GM18517 (cell line): Measurements from ENCODE around the gene FAS.

Source experiments
- ATAC-seq: cut with Tn5 transposase; IDR thresholded peaks from one replicate; pipeline ENCODE4 v1.9.1; 2021; ENCODE audit warnings: mild to moderate bottlenecking, moderate library complexity; ENCODE audit not compliant: unreplicated experiment

Gene FAS

GRCh38 chr10:88968391-88968790 is 22.2 kb upstream of the FAS start:
- no peak for ATAC-seq

DNA sequence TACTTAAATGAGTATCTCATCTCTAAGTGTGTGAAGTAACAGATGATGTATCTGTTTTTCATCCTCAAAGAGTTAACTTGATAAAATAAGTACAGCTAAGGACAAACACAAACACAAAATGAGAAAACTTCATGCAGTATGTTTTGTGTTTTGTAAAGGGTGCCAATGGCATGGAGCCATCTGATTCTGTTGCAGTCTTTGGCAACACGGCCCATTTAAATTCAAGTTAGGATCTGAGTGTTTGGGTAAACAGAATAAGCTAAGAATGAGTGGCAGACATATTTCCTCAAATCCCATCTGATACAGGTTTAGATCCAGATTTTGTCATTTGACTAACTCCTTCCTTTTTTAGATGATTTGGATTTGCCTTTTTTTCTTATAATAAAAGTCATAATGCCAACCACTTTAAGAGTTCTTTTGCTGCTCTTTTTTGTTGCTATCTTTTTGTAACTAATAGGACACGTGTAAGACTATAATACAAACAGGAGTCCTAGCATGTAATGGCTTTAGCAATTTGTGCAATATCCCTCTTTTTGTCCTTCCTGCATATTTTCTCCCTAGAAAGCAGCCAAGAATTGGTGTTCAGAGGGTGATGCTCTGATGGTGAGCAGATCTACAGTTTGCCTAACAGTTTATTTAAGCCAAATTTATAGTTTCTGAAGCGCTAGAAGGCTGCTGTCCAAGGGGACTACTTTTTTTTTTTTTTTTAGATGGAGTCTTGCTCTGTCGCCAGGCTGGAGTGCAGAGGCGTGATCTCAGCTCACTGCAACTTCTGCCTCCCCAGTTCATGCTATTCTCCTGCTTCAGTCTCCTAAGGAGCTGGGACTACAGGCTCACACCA is 19.2 kb upstream of the FAS start:
- ATAC-seq, result no peak

DNA sequence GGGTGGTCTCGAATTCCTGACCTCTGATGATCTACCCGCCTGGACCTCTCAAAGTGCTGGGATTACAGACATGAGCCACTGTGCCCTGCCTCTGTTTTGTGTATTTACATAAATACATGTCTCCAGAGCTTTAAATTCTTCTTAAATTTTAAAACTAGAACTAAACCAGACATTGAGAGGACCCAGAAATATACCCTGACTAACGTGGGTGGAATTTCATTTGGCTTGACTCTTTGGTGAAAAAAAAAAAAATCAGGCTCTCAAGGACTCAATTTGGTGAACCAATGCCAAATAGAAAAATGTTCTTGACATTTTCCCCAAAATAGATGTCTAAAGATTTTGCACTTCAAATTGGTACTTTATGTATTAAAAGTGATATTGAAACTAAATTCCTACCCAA is 16.6 kb upstream of the FAS start:
- ATAC-seq, result no peak

DNA sequence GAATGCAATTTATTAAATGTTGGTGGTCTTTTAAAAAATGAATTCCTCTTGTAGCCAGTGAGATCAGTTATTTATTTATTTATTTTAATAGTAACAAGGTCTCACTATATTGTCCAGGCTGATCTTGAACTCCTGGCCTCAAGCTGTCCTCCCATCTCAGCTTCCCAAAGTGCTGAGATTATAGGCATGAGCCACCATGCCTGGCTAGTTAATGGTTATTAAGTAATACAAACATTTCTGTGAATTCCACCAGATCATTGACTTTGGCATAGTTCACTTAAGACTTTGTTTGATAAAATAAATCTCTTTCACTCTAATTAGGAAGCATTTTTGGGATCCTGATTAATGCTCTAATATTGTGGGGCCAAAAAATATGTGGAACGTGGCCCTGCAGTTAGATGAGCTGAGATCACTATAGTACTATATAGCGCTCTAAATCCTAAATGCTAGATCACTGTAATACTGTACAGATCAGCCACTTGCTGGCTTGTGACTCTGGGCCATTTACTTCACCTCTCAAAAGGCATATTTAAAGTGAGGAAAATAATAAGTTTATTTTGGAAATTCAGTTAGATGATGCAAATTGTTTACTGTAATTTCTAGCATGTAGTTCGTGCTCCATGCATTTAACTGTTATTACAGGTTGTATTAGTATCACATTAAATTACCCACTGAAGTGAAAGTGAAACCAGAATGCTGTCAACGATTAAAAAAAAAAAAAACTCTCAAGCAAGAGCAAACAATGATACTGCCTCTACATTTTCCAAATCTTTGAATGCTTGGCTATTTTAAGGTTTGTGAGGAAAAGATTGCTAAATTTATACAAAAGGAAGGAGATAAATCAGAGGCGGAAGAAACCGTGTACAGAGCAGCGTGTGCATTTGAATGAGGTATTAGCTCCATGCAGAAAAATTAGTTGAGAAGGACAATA is 15.9 kb upstream of the FAS start:
- no peak for ATAC-seq

- no peak for ATAC-seq
Observed at GRCh38 chr10:88975377-88975720, 15.2 kb upstream of the FAS start.

DNA sequence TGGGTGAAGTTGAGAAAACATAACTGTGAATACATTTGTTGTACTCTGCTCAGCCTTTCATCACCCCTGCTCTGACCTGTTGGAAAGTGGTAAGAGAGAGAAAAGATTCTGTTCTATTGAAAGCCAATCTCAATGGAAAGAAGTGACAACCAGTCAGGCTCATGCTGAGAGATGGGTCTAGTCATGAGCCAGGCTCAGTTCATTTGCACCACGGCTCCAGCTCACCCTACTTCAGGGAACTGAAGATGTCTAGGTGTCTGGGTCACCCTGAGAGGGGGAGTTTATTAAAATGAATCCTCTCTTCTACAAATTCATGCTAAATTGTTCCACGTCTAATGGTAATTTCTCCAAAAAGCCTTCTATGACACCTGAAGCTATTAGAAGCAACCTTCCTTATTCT is 12.1 kb upstream of the FAS start:
- no peak for ATAC-seq

DNA sequence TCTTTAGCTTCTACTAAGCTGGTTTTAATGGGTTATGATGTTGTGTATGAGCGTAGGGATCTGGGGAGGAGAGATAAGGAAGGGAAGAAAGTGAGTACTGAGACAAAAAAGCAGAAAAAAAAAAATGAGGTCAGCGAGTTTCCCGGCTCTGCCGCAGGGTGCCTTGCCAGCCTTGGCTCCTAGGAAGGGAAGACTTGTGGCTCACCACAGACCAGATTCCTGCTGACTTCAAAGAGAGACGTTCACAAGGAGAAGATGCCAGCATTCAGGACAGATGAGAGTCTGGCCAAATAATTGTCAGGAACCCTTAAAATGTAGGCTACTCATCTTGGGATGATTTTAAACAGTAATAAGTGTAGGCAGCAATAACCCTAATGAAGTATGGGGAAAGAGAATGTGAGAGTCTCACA is 11.4 kb upstream of the FAS start:
- no peak for ATAC-seq

GRCh38 chr10:88979603-88980002 is 11.0 kb upstream of the FAS start:
- ATAC-seq, result no peak

DNA sequence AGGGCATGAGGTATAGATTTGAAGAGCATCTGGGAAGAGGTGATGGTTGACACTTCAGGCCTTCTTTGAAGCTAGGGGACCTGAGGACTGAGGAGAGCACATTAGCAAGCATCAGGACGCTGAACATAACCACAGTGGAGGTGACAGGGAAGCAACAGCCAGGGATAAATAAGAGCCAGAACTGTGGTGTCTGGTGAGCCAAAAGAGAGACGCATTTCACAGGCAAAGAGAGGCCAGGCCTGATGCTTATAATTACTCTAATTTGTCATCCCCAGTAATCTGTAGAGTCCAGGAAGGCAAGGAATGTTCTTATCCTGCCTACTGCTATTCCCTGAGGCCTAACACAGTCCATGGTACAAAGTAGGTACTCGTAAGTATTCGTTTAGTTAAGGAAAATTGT is 10.4 kb upstream of the FAS start:
- no peak for ATAC-seq

GRCh38 chr10:88980800-88981199 is 9.8 kb upstream of the FAS start:
- no peak for ATAC-seq

GRCh38 chr10:88981435-88981834 is 9.2 kb upstream of the FAS start:
- no peak for ATAC-seq

GRCh38 chr10:88982366-88982765 is 8.2 kb upstream of the FAS start:
- no peak for ATAC-seq

DNA sequence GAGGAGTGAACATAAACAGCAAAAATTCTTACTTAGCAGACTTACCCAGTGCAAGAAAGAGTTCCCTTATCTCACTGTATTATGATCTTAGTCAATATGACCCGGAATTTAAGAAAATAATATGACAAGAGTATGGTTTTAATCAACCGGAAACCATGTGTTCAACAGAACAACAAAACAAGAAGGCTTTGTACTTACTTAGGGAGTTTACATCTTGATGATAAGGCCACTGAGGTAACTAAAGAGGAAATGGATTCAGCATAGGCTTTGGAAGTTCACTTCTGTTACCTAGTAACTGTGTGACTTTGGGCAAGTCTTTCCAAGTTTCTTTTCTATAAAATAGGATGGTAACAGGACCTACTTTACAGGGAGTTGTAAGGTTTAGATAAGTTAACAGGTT is 7.4 kb upstream of the FAS start:
- ATAC-seq, result no peak

GRCh38 chr10:88983939-88984338 is 6.7 kb upstream of the FAS start:
- ATAC-seq, result no peak

DNA sequence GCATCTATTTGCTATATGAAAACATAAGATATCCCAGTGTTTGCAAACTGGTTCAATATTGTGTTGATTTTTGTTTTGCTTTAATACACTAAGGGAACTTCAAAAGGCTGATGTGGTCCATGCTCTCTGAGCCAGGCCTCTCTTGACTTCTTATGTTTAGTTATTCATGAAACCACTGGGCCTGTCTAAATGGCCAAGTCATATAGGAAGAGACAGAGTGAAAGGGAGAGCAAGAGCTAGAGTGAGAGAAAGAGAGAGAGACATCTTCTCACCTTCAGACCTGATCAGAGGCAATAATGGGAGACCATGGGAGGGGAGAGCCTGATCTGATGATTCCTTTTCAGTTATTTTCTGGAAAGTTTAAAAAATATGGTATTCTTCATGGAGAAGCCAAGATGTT is 6.1 kb upstream of the FAS start:
- no peak for ATAC-seq

DNA sequence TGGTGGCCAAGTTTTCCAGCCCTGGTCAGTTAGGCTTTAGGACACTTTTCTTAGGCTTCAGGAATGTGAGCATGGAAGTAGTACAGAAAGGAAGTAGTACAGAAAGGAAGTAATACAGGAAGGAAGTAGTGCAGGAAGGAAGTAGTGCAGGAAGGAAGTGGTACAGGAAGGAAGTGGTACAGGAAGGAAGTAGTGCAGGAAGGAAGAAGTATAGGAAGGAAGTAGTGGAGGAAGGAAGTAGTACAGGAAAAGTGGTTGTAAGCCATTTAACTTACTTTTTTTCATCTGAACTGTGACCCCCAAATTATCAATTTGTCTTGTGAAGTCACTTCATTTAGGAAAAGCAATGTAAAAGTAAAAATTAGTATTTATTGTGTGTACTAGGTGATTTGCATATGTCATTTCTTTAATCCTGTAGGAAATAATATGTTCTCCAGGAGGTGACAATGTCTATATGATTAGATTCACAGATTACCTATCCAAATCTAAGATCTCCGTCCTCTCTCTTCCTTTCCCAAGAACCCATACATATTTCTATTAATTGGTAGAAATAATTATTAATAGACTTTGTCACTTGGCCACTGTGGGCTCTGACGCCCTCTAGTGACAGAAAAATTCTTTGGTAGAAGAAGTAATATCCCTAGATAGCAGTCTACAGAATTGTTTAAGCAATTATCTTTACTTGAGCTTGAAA is 3.9 kb upstream of the FAS start:
- ATAC-seq, result no peak

DNA sequence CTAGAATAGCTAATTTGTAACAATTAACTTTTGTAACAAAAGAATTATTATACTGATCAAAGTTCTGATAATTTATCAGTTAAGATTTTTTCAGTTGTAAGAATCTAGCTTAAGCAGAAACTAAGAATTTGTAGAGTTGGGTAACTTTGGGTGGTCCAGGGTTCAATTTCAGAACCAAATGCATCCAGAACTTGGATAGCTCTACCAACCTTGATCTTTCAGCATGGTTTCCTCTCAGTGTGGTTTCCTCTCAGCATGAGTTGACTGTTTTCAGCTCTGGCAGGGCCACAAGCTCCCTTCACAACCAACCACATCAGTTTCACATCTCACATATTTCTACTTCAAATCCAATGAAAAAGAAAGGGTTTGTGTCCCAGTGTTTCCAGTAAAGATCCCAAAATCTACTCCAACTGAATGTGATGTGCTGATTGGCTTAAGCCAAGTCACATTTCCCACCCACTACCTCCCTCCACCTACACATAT is 3.3 kb upstream of the FAS start:
- ATAC-seq, result no peak

DNA sequence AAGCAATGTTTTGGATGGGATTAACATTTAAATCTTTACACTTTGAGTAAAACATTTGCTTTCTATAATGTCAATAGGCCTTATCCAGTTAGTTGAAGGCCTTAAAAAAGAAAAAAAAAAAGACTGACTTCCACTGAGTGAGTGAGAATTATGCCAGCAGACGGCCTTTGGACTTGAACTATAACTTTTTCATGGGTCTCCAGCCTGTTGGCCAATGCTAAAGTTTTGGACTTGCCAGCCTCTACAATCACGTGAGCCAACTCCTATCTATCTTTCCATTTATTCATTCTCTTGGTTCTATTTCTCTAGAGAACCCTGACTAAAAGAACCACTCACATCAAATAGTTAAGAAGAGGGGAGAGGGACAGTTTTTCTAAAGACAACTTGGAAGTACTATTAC is 2.8 kb upstream of the FAS start:
- no peak for ATAC-seq

GRCh38 chr10:88989423-88989822 is 1.2 kb upstream of the FAS start:
- no peak for ATAC-seq

DNA sequence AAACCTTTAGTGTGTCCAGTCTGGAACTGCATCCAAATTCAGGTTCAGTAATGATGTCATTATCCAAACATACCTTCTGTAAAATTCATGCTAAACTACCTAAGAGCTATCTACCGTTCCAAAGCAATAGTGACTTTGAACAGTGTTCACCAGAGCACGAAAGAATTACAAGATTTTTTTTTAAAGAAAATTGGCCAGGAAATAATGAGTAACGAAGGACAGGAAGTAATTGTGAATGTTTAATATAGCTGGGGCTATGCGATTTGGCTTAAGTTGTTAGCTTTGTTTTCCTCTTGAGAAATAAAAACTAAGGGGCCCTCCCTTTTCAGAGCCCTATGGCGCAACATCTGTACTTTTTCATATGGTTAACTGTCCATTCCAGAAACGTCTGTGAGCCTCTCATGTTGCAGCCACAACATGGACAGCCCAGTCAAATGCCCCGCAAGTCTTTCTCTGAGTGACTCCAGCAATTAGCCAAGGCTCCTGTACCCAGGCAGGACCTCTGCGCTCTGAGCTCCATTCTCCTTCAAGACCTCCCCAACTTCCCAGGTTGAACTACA is 694 bp upstream of the FAS start:
- peak; percentile 14 for ATAC-seq
